CD8-positive, alpha-beta memory T cell (primary cell): ENCODE results near the gene MSI2. TPM values are rescaled to one million over a fixed set of nuclear protein-coding genes. Genes with fewer than 3 reads are reported as not detected.

Experiments used
- CTCF ChIA-PET: fragments of 350-600 bp; sonication (Branson Sonifier 250); formaldehyde crosslinking; loops from one replicate; lab custom pipeline; 2021; ENCODE audit warnings: antibody characterized with exemption; lab: Charles Lee
- POLR2A ChIA-PET: fragments of 350-600 bp; sonication (Branson Sonifier 250); formaldehyde crosslinking; loops from one replicate; lab custom pipeline; 2021; ENCODE audit warnings: antibody characterized with exemption; lab: Charles Lee
- DNase-seq, 5 donors: peaks; one replicate each; pipeline versions ENCODE4 v3.0.0 to v3.0.0-alpha.2; 2020 to 2022; ENCODE audit warnings: mixed read lengths in 1 of 5
- H3K27ac ChIP-seq: one replicate; pipeline ENCODE4 v1.7.0; 2013; ENCODE audit warnings: low read depth, mild to moderate bottlenecking, low read length, moderate library complexity
- H3K27me3 ChIP-seq: 2 replicates; pipeline ENCODE4 v1.7.0; 2013; ENCODE audit warnings: low read length, mild to moderate bottlenecking; ENCODE audit not compliant: insufficient read depth, poor library complexity, severe bottlenecking
- H3K36me3 ChIP-seq: 2 replicates; pipeline ENCODE4 v1.7.0; 2013; ENCODE audit warnings: mild to moderate bottlenecking, low read length, moderate library complexity; ENCODE audit not compliant: insufficient read depth
- H3K4me1 ChIP-seq: 2 replicates; pipeline ENCODE4 v1.7.0; 2013; ENCODE audit warnings: mild to moderate bottlenecking, low read length, moderate library complexity; ENCODE audit not compliant: insufficient read depth
- H3K4me3 ChIP-seq: 2 replicates; pipeline ENCODE4 v1.7.0; 2013; ENCODE audit warnings: mild to moderate bottlenecking, low read length
- H3K9me3 ChIP-seq: 2 replicates; pipeline ENCODE4 v1.7.0; 2013; ENCODE audit warnings: mild to moderate bottlenecking, low read length
- H3K27ac Mint-ChIP-seq, 8 donors: one replicate each; pipeline ENCODE4 v1.8.0; 2020 to 2021; ENCODE audit warnings: mixed read lengths in 8 of 8, mild to moderate bottlenecking in 6 of 8, inconsistent platforms in 3 of 8, moderate library complexity in 3 of 8
- H3K27me3 Mint-ChIP-seq, 2 donors: one replicate each; pipeline ENCODE4 v1.8.0; 2020 to 2021; ENCODE audit warnings: mixed read lengths in 2 of 2, mild to moderate bottlenecking in 1 of 2, moderate library complexity in 1 of 2
- H3K36me3 Mint-ChIP-seq, 3 donors: one replicate each; pipeline ENCODE4 v1.8.0; 2020 to 2021; ENCODE audit warnings: mixed read lengths in 3 of 3, inconsistent platforms in 1 of 3, mild to moderate bottlenecking in 1 of 3
- H3K4me1 Mint-ChIP-seq, 3 donors: one replicate each; pipeline ENCODE4 v1.8.0; 2020 to 2021; ENCODE audit warnings: mixed read lengths in 3 of 3, inconsistent platforms in 1 of 3, mild to moderate bottlenecking in 1 of 3
- H3K4me3 Mint-ChIP-seq, 7 donors: one replicate each; pipeline ENCODE4 v1.8.0; 2020 to 2021; ENCODE audit warnings: mixed read lengths in 7 of 7, mild to moderate bottlenecking in 6 of 7, moderate library complexity in 4 of 7, inconsistent platforms in 2 of 7
- H3K9me3 Mint-ChIP-seq, 5 donors: one replicate each; pipeline ENCODE4 v1.8.0; 2020 to 2022; ENCODE audit warnings: mixed read lengths in 5 of 5, mild to moderate bottlenecking in 3 of 5, moderate library complexity in 2 of 5, inconsistent platforms in 1 of 5
- polyA plus RNA-seq: library from polyadenylated mRNA; unstranded; fragments of 300-500 nt; fragmentation: Illumina TruSeq; gene quantifications from one replicate; pipeline ENCODE4 v1.2.3, GENCODE V29; 2021
- total RNA-seq, 2 experiments: library from RNA; stranded (reverse); gene quantifications; one replicate each; pipeline ENCODE4 v1.2.3, GENCODE V29; 2021

The MSI2 gene
- total and polyA plus RNA-seq, 3 experiments from 2014 or later, result 2.3 to 58.0 (median 57.1) TPM

GRCh38 chr17:57326336-57326735 lies 70.0 kb downstream of the MSI2 start:
- H3K4me3 ChIP-seq, result no peak overlapping the region
- no peak overlapping the region for H3K27ac Mint-ChIP-seq
- H3K4me1 Mint-ChIP-seq, result peaks cover 29 to 54% (median 38%) of the 10 kb centered on the region in 3 donors
- H3K27ac ChIP-seq, result no peak overlapping the region
- ChIA-PET CTCF (no interaction called here), POLR2A (no interaction called here)
- H3K27me3 ChIP-seq, result no peaks in the 10 kb centered on the region
- DNase-seq, result no peak
- H3K9me3 Mint-ChIP-seq, result no peaks in the 10 kb centered on the region
- H3K36me3 ChIP-seq, result no peaks in the 10 kb centered on the region
- no peak overlapping the region for H3K4me3 Mint-ChIP-seq
- H3K36me3 Mint-ChIP-seq, result peaks cover 6 to 36% (median 8%) of the 10 kb centered on the region in 3 donors
- H3K27me3 Mint-ChIP-seq, result no peaks in the 10 kb centered on the region
- H3K4me1 ChIP-seq, result no peaks in the 10 kb centered on the region
- no peaks in the 10 kb centered on the region for H3K9me3 ChIP-seq

- peaks cover 29 to 56% (median 38%) of the 10 kb centered on the region in 3 donors for H3K4me1 Mint-ChIP-seq
- Histone ChIP-seq H3K9me3 (no peaks in the 10 kb centered on the region), H3K27me3 (no peaks in the 10 kb centered on the region), H3K4me3 (no peak overlapping the region), H3K36me3 (no peaks in the 10 kb centered on the region), H3K27ac (no peak overlapping the region), H3K4me1 (no peaks in the 10 kb centered on the region)
- no peak for DNase-seq
- peaks cover 6 to 39% (median 8%) of the 10 kb centered on the region in 3 donors for H3K36me3 Mint-ChIP-seq
- no peaks in the 10 kb centered on the region for H3K27me3 Mint-ChIP-seq
- H3K9me3 Mint-ChIP-seq, result no peaks in the 10 kb centered on the region
- CTCF ChIA-PET, result no interaction called here
- no peak overlapping the region for H3K27ac Mint-ChIP-seq
- POLR2A ChIA-PET, result no interaction called here
- no peak overlapping the region for H3K4me3 Mint-ChIP-seq
These were observed 70.4 kb downstream of the MSI2 start for GRCh38 chr17:57326764-57327163.

- peak overlapping the region in 3 of 8 donors; percentile 31 to 39 (median 37) for H3K27ac Mint-ChIP-seq
- no peak overlapping the region for H3K27ac ChIP-seq
- no peaks in the 10 kb centered on the region for H3K27me3 Mint-ChIP-seq
- no peak for DNase-seq
- H3K4me1 Mint-ChIP-seq, result peaks cover 33 to 52% (median 37%) of the 10 kb centered on the region in 3 donors
- H3K9me3 ChIP-seq, result no peaks in the 10 kb centered on the region
- H3K4me3 Mint-ChIP-seq, result no peak overlapping the region
- H3K4me3 ChIP-seq, result no peak overlapping the region
- H3K27me3 ChIP-seq, result no peaks in the 10 kb centered on the region
- no peaks in the 10 kb centered on the region for H3K36me3 ChIP-seq
- ChIA-PET CTCF (no interaction called here), POLR2A (no interaction called here)
- H3K4me1 ChIP-seq, result no peaks in the 10 kb centered on the region
- H3K9me3 Mint-ChIP-seq, result no peaks in the 10 kb centered on the region
- H3K36me3 Mint-ChIP-seq, result peaks cover 6 to 38% (median 10%) of the 10 kb centered on the region in 3 donors
These were observed 71.0 kb downstream of the MSI2 start for GRCh38 chr17:57327176-57327970.

GRCh38 chr17:57328109-57328882 lies 72.0 kb downstream of the MSI2 start:
- POLR2A ChIA-PET, result no interaction called here
- Mint-ChIP-seq H3K9me3 (no peaks in the 10 kb centered on the region), H3K4me1 (peaks cover 35 to 46% (median 37%) of the 10 kb centered on the region in 3 donors), H3K27ac (peak overlapping the region in 2 of 8 donors; percentile 5 to 35), H3K27me3 (no peaks in the 10 kb centered on the region), H3K36me3 (peaks cover 6 to 36% (median 11%) of the 10 kb centered on the region in 3 donors), H3K4me3 (no peak overlapping the region)
- Histone ChIP-seq H3K4me1 (no peaks in the 10 kb centered on the region), H3K27ac (no peak overlapping the region), H3K27me3 (no peaks in the 10 kb centered on the region), H3K4me3 (no peak overlapping the region), H3K36me3 (no peaks in the 10 kb centered on the region), H3K9me3 (no peaks in the 10 kb centered on the region)
- no peak for DNase-seq
- CTCF ChIA-PET, result no interaction called here

- Mint-ChIP-seq H3K27ac (peak overlapping the region in 1 of 8 donors; percentile 11), H3K27me3 (no peaks in the 10 kb centered on the region), H3K4me1 (peaks cover 33 to 37% (median 33%) of the 10 kb centered on the region in 3 donors), H3K4me3 (no peak overlapping the region), H3K36me3 (peaks cover 6 to 25% (median 8%) of the 10 kb centered on the region in 3 donors), H3K9me3 (no peaks in the 10 kb centered on the region)
- ChIA-PET POLR2A (no interaction called here), CTCF (interaction anchor here (0.7 kb wide), 1 partner anchor 12 kb away, joined by 3 read pairs; no protein-coding TSS in a partner anchor)
- H3K4me1 ChIP-seq, result no peaks in the 10 kb centered on the region
- H3K9me3 ChIP-seq, result no peaks in the 10 kb centered on the region
- no peak overlapping the region for H3K27ac ChIP-seq
- DNase-seq, result no peak
- no peak overlapping the region for H3K4me3 ChIP-seq
- no peaks in the 10 kb centered on the region for H3K27me3 ChIP-seq
- no peaks in the 10 kb centered on the region for H3K36me3 ChIP-seq
These were observed 73.3 kb downstream of the MSI2 start for GRCh38 chr17:57329380-57330214.

- ChIA-PET CTCF (no interaction called here), POLR2A (no interaction called here)
- Histone ChIP-seq H3K9me3 (no peaks in the 10 kb centered on the region), H3K4me3 (no peak overlapping the region), H3K4me1 (no peaks in the 10 kb centered on the region), H3K27me3 (no peaks in the 10 kb centered on the region), H3K36me3 (no peaks in the 10 kb centered on the region), H3K27ac (no peak overlapping the region)
- Mint-ChIP-seq H3K4me1 (peaks cover 30 to 39% (median 35%) of the 10 kb centered on the region in 3 donors), H3K27ac (no peak overlapping the region), H3K36me3 (peaks cover 5 to 17% (median 6%) of the 10 kb centered on the region in 3 donors), H3K27me3 (no peaks in the 10 kb centered on the region), H3K4me3 (peak overlapping the region in 1 of 7 donors; percentile 18), H3K9me3 (no peaks in the 10 kb centered on the region)
- DNase-seq, result no peak
These were observed 74.3 kb downstream of the MSI2 start for GRCh38 chr17:57330587-57330986.

GRCh38 chr17:57331423-57331822 lies 75.1 kb downstream of the MSI2 start:
- H3K27ac Mint-ChIP-seq, result no peak overlapping the region
- CTCF ChIA-PET, result no interaction called here
- no peaks in the 10 kb centered on the region for H3K4me1 ChIP-seq
- H3K4me3 Mint-ChIP-seq, result no peak overlapping the region
- no peaks in the 10 kb centered on the region for H3K27me3 Mint-ChIP-seq
- no peaks in the 10 kb centered on the region for H3K9me3 ChIP-seq
- H3K9me3 Mint-ChIP-seq, result no peaks in the 10 kb centered on the region
- H3K36me3 Mint-ChIP-seq, result peaks cover 0 to 16% (median 3%) of the 10 kb centered on the region in 3 donors
- H3K36me3 ChIP-seq, result no peaks in the 10 kb centered on the region
- H3K4me3 ChIP-seq, result no peak overlapping the region
- DNase-seq, result no peak
- POLR2A ChIA-PET, result interaction anchor here (0.7 kb wide), 1 partner anchor 15 kb away, joined by 3 read pairs; no protein-coding TSS in a partner anchor
- H3K27me3 ChIP-seq, result no peaks in the 10 kb centered on the region
- H3K27ac ChIP-seq, result no peak overlapping the region
- peaks cover 29 to 45% (median 38%) of the 10 kb centered on the region in 3 donors for H3K4me1 Mint-ChIP-seq
